SK-N-SH treated with all-trans-retinoic acid at 6 μM for 48 hours (cell line): ENCODE data around the gene CTNNBL1.

Experiments used
- ATAC-seq: fragments of 200-7000 bp; cut with Tn5 transposase; 3 replicates; pipeline ENCODE4 v1.9.1; 2020; ENCODE audit warnings: mild to moderate bottlenecking, moderate library complexity
- ARNTL ChIP-seq: fragments of 450-650 bp; formaldehyde crosslinking; IDR thresholded peaks from 2 replicates; pipeline ENCODE4 v1.5.0; 2020; ENCODE audit warnings: low read depth, mild to moderate bottlenecking, moderate library complexity, borderline replicate concordance
- BACH2 ChIP-seq: fragments of 250-450 bp; sonication (Bioruptor Pico); IDR thresholded peaks from 2 replicates; pipeline ENCODE4 v1.9.0; 2021; ENCODE audit warnings: mild to moderate bottlenecking, borderline replicate concordance
- CSRNP3 ChIP-seq: fragments of 250-450 bp; sonication (Bioruptor Pico); IDR thresholded peaks from 2 replicates; pipeline ENCODE4 v1.5.1; 2021; ENCODE audit warnings: mild to moderate bottlenecking, moderate library complexity
- ESRRG ChIP-seq: fragments of 250-450 bp; sonication (Bioruptor Pico); IDR thresholded peaks from 2 replicates; pipeline ENCODE4 v1.6.1; 2021; ENCODE audit warnings: mild to moderate bottlenecking
- GLIS3 ChIP-seq: fragments of 250-450 bp; sonication (Bioruptor Pico); IDR thresholded peaks from 2 replicates; pipeline ENCODE4 v1.5.0; 2020; ENCODE audit warnings: mild to moderate bottlenecking, moderate library complexity
- ISL1 ChIP-seq: fragments of 250-450 bp; sonication (Bioruptor Pico); IDR thresholded peaks from 2 replicates; pipeline ENCODE4 v2.1.2; 2022; ENCODE audit warnings: mild to moderate bottlenecking, moderate library complexity
- PATZ1 ChIP-seq: fragments of 250-450 bp; sonication (Bioruptor Pico); IDR thresholded peaks from 2 replicates; pipeline ENCODE4 v1.8.0; 2020; ENCODE audit warnings: mild to moderate bottlenecking, moderate library complexity, borderline replicate concordance
- POU6F1 ChIP-seq: fragments of 250-450 bp; sonication (Bioruptor Pico); IDR thresholded peaks from 2 replicates; pipeline ENCODE4 v1.8.0; 2021; ENCODE audit warnings: low read depth, mild to moderate bottlenecking, moderate library complexity, borderline replicate concordance
- RARB ChIP-seq: fragments of 250-450 bp; sonication (Bioruptor Pico); IDR thresholded peaks from 2 replicates; pipeline ENCODE4 v1.8.0; 2021; ENCODE audit warnings: mild to moderate bottlenecking, moderate library complexity
- SNAI2 ChIP-seq: fragments of 250-450 bp; sonication (Bioruptor Pico); IDR thresholded peaks from 2 replicates; pipeline ENCODE4 v1.5.0; 2020; ENCODE audit warnings: mild to moderate bottlenecking, moderate library complexity
- TCF4 ChIP-seq: fragments of 250-450 bp; sonication (Bioruptor Pico); IDR thresholded peaks from 2 replicates; pipeline ENCODE4 v1.8.0; 2021; ENCODE audit warnings: mild to moderate bottlenecking, moderate library complexity, borderline replicate concordance
- TOX ChIP-seq: fragments of 250-450 bp; sonication (Bioruptor Pico); IDR thresholded peaks from 2 replicates; pipeline ENCODE4 v1.8.0; 2021; ENCODE audit warnings: mild to moderate bottlenecking, moderate library complexity, borderline replicate concordance
- TSHZ2 ChIP-seq: fragments of 250-450 bp; sonication (Bioruptor Pico); IDR thresholded peaks from 2 replicates; pipeline ENCODE4 v1.5.0; 2020; ENCODE audit warnings: mild to moderate bottlenecking, moderate library complexity
- ZC3H10 ChIP-seq: fragments of 250-450 bp; sonication (Bioruptor Pico); IDR thresholded peaks from 2 replicates; pipeline ENCODE4 v1.5.1; 2021; ENCODE audit warnings: mild to moderate bottlenecking, moderate library complexity
- ZFP3 ChIP-seq: fragments of 250-450 bp; sonication (Bioruptor Pico); IDR thresholded peaks from 2 replicates; pipeline ENCODE4 v1.5.0; 2020; ENCODE audit warnings: mild to moderate bottlenecking, moderate library complexity
- ZFP30 ChIP-seq: fragments of 450-650 bp; formaldehyde crosslinking; IDR thresholded peaks from 2 replicates; pipeline ENCODE4 v1.5.0; 2022; ENCODE audit warnings: mild to moderate bottlenecking, moderate library complexity
- ZNF565 ChIP-seq: fragments of 450-650 bp; formaldehyde crosslinking; conservative IDR thresholded peaks from 2 replicates; pipeline ENCODE4 v1.5.0; 2020; ENCODE audit warnings: low read depth, mild to moderate bottlenecking, moderate library complexity
- ZNF70 ChIP-seq: fragments of 450-650 bp; formaldehyde crosslinking; IDR thresholded peaks from 2 replicates; pipeline ENCODE4 v1.5.0; 2020; ENCODE audit warnings: mild to moderate bottlenecking, moderate library complexity
- ZNF8 ChIP-seq: fragments of 450-650 bp; formaldehyde crosslinking; IDR thresholded peaks from 2 replicates; pipeline ENCODE4 v1.5.0; 2020; ENCODE audit warnings: mild to moderate bottlenecking, moderate library complexity
- TF ChIP-seq, protein P1 (sequence below): fragments of 250-450 bp; sonication (Bioruptor Pico); IDR thresholded peaks from 2 replicates; pipeline ENCODE4 v1.5.1; 2020; ENCODE audit warnings: low read depth, mild to moderate bottlenecking, moderate library complexity

CTNNBL1 gene

DNA sequence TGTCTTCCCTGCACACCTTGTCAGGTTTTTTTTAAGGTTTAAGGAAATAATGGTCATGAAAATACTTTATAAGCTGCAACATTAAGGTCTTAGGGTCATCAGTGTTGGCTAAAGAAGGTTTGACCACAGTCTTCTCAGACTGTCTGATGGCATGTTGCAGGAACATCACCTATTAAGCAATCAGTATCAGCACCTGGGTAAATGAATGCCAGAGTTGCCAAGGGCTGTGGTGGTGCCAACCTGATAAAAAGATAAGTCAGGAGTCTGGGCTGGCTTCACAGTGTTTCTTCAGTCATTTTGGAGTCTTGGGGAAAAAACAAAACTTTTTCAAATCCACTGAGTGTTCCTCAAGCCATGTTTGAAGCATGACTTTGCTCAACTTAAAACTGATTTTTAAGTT is 147.6 kb downstream of the CTNNBL1 start:
- ATAC-seq = no peak

DNA sequence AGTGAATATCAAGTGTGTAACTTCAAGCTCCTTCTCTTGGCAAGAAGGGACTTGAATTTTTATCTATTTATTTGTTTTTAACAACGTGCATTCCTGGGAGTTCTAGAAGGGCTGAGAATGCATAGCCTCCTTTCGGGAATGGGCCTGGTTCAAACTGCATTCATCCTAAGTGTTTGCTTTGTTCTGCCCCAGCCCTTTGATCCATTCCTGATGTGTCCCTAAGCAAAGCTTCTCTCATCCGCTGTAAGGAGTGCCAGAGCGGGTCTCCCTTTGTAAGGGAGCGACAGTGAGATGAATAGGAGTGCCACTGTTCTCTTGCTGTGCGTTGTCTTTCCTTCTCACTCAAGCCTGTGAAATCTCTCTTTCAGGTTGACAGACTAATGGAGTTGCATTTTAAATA is 148.1 kb downstream of the CTNNBL1 start:
- ATAC-seq = no peak
- TF ChIP-seq ZNF8 (CRISPR knock-in tag) = no peak
- no peak for TF ChIP-seq PATZ1 (CRISPR knock-in tag)
- no peak for TF ChIP-seq SNAI2 (CRISPR knock-in tag)

More for the DNA sequence above, 147.6 kb downstream of the CTNNBL1 start:
- no peak for TF ChIP-seq ZFP30 (CRISPR knock-in tag)
- no peak for TF ChIP-seq TOX (CRISPR knock-in tag)
- TF ChIP-seq RARB = no peak
- no peak for TF ChIP-seq ZNF70 (CRISPR knock-in tag)
- TF ChIP-seq ARNTL (CRISPR knock-in tag) = no peak
- TF ChIP-seq SNAI2 (CRISPR knock-in tag) = no peak
- no peak for TF ChIP-seq PATZ1 (CRISPR knock-in tag)
- no peak for TF ChIP-seq GLIS3
- TF ChIP-seq ZFP3 (CRISPR knock-in tag) = no peak
- no peak for TF ChIP-seq CSRNP3
- TF ChIP-seq ZNF565 = no peak
- no peak for TF ChIP-seq ZNF8 (CRISPR knock-in tag)
- TF ChIP-seq ESRRG = no peak
- no peak for TF ChIP-seq TCF4 (CRISPR knock-in tag)
- TF ChIP-seq, protein P1, sequence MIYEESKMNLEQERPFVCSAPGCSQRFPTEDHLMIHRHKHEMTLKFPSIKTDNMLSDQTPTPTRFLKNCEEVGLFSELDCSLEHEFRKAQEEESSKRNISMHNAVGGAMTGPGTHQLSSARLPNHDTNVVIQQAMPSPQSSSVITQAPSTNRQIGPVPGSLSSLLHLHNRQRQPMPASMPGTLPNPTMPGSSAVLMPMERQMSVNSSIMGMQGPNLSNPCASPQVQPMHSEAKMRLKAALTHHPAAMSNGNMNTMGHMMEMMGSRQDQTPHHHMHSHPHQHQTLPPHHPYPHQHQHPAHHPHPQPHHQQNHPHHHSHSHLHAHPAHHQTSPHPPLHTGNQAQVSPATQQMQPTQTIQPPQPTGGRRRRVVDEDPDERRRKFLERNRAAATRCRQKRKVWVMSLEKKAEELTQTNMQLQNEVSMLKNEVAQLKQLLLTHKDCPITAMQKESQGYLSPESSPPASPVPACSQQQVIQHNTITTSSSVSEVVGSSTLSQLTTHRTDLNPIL = no peak
- no peak for TF ChIP-seq TSHZ2 (CRISPR knock-in tag)
- TF ChIP-seq ZC3H10 = no peak
- no peak for TF ChIP-seq POU6F1 (CRISPR knock-in tag)
- TF ChIP-seq ISL1 (CRISPR knock-in tag) = no peak
- TF ChIP-seq BACH2 = no peak
- TF ChIP-seq, all 23 proteins: peak for 0

- TF ChIP-seq PATZ1 (CRISPR knock-in tag) (no peak), BACH2 (no peak), TSHZ2 (CRISPR knock-in tag) (no peak), TOX (CRISPR knock-in tag) (no peak)
- peak; percentile 36; the same call in 2 of the 3 replicates for ATAC-seq
These were observed 151.4 kb downstream of the CTNNBL1 start for GRCh38 chr20:37845241-37845681.
